Measurements from ENCODE around the gene ZBED4. TPM values are rescaled to one million over a fixed set of nuclear protein-coding genes. Genes with fewer than 3 reads are reported as not detected.

Gene ZBED4
- total RNA-seq, 1 donor from 2014 or later: 16.7 TPM

DNA sequence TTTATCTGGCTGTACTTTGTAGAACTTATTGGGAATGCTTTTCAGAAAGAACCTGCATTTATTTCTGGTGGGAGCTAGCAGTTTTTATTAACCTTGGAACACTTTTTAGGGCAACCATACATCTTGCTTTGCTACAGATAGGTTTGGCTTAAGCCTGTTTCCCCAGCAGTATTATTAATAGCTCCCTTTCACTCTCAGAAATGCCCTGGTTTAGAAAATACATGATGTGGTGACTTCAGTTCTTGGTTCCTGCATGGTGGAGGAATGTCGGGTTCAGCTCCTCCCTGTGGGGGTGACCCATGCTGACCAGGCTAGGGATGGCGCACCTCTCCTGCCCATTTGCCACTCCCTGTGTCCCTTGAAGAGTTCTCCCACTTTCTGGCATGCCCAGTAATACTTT lies 28.2 kb downstream of the ZBED4 start:
- DNase-seq: no peak

DNA sequence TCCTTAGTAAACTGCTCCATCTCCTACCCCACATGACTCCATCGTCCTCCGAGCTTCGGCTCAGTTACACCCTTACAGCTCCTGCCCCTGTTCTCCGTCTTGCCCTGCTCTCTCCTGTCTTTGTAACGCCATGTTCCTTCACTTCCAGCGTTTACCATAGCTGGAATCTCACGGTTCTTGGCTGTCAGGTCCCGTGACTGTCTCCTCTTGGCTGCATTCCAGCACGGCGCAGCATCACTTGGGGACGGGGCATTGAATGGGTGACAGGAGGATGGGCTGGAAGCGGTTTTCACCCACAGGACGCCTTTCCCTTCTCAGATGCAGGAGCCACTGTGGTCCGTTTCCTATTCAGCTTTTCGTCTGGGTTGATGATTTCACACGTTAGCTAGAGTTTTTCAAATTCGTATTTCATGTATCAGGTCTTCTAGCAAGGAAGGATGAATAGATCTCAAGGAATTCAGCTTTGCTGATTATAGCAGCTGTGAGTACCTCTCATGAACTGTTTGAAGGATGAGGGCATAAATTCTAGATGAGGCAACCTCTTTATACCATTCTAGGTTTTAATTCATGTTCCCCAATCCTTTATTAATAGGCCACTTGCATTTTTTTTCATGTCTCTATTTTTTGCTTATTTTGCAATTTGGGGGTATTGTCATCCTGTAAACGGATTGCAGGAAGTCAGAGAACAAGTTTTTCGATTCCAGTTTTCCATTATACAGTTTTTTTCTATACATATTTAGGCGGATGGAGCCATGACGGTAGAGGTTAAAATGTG lies 29.1 kb downstream of the ZBED4 start:
- DNase-seq: no peak

DNA sequence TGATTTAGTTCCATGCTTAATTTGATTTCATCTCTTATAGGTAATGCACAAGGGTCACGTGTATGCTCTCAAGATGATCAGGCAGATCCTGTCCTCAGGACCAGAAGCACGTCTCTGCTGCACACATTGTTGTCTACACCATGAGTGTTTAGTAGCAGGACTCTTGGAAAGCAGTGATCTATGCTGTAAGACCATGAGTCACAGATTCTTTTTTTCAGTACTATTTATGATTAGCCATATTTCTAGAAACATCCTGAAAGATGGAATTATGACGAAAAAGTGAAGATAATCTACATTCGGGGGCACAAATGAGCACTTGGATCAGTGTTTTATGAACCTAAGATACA lies 29.6 kb downstream of the ZBED4 start:
- DNase-seq: peak; percentile 23

DNA sequence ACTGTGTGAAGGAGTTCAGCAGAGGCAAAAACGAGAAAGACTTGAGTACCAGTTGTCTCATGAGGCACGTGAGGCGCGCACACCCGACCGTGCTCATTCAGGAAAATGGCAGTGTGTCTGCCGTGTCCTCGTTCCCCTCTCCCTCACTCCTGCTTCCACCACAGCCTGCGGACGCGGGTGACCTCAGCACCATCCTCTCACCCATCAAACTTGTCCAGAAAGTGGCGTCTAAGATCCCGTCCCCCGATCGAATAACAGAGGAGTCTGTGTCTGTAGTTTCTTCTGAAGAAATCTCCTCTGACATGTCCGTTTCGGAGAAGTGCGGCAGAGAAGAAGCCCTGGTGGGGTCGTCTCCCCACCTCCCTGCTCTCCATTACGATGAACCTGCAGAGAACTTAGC lies 30.4 kb downstream of the ZBED4 start:
- DNase-seq: no peak

DNA sequence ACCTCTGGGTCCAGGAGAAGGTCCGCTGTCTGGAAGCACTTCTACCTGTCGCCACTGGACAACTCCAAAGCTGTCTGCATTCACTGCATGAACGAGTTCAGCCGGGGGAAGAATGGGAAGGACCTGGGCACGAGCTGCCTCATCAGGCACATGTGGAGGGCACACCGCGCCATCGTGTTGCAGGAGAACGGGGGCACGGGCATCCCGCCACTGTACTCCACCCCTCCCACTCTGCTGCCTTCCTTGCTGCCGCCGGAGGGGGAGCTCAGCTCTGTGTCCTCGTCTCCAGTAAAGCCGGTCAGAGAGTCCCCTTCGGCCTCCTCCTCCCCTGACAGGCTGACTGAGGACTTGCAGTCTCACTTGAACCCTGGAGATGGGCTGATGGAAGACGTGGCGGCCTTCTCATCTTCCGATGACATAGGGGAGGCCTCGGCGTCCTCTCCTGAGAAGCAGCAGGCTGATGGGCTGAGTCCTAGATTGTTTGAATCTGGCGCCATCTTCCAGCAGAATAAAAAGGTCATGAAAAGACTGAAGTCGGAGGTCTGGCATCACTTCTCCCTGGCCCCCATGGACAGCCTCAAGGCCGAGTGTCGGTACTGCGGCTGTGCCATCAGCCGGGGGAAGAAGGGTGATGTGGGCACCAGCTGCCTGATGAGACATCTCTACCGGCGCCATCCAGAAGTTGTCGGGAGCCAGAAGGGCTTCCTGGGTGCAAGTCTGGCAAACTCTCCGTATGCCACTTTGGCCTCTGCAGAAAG lies 31.0 kb downstream of the ZBED4 start:
- no peak for DNase-seq

DNA sequence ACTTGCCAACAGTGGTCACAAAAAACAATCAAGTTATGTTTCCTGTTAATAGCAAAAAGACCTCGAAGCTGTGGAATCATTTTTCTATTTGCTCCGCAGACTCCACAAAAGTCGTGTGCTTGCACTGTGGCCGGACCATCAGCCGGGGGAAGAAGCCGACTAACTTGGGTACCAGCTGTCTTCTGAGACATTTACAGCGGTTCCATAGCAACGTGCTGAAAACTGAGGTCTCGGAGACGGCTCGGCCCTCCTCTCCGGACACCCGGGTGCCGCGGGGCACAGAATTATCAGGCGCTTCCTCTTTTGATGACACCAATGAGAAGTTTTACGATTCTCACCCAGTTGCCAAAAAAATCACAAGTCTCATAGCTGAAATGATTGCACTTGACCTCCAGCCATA lies 31.6 kb downstream of the ZBED4 start:
- DNase-seq: no peak

DNA sequence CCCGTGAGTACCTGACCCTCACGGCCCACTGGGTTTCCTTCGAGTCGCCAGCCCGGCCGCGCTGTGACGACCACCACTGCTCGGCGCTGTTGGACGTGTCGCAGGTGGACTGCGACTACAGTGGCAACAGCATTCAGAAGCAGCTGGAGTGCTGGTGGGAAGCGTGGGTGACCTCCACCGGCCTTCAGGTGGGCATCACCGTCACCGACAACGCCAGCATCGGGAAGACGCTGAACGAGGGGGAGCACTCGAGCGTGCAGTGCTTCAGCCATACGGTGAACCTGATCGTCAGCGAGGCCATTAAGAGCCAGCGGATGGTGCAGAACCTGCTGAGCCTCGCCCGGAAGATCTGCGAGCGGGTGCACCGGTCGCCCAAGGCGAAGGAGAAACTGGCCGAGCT lies 32.2 kb downstream of the ZBED4 start:
- DNase-seq: no peak

DNA sequence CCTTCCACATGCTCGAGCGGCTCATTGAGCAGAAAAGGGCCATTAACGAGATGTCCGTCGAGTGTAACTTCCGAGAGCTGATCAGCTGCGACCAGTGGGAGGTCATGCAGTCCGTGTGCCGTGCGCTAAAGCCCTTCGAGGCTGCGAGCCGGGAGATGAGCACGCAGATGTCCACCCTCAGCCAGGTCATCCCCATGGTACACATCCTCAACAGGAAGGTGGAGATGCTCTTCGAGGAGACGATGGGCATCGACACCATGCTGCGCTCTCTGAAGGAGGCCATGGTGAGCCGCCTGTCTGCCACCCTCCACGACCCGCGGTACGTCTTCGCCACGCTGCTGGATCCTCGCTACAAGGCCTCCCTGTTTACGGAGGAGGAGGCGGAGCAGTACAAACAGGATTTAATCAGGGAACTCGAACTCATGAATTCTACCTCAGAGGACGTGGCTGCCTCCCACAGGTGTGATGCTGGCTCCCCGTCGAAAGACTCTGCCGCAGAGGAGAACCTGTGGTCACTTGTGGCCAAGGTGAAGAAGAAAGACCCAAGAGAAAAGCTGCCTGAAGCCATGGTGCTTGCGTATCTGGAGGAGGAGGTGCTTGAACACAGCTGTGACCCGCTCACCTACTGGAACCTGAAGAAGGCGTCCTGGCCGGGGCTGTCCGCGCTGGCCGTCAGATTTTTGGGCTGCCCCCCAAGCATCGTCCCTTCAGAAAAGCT lies 32.9 kb downstream of the ZBED4 start:
- DNase-seq: no peak

DNA sequence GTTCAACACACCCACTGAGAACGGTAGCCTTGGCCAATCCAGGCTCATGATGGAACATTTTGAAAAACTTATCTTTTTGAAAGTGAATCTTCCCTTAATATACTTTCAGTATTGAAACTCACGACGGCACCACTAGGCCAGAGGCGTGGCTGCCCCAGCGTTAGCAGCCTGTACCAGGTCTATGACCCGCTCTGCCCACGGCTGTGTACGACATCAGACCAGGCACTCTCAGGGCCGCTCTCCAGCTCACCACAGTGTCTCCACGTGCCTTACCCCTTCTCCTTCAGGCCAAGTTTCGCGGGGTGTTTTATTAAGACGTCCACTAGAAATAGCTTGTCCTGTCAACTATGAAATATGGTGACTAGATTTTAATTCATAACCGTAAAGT lies 33.4 kb downstream of the ZBED4 start:
- DNase-seq: no peak

DNA sequence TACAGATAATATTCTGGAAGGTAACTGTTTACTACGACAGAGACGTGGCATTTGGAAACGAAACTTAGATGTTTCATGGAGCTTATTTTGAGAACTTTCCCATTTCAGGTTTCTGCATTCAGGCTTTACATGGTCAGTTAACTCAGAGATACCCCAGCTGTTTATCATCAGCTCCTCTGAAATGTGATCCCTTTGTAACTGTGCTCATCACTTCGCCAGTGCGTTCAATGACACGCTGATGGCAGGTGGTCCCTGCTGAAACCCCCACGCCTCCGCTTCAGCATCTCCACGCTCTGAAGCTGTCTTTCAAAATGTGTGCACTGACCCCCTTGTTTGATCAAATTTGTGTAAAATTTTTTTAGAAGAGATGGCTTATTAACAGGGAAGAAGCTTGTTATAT lies 34.1 kb downstream of the ZBED4 start:
- DNase-seq: no peak

DNA sequence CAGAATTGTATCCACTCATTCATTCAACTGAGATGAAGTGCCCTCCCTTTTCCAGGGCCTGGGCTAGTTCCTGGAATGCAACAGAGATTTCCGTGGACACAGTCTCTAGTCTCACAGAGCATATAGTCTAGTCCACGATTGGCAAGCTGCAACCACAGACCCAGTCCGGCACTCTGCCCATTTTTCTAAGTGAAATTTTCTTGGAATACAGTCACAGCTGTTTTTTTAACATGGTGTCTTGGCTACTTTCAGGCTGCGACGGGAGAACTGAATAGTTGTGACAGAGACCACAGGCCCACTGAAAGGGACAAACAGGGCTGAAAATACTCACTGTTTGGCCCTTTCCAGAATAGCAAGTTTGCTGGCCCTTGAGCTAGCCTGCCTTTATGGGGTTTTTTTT lies 35.4 kb downstream of the ZBED4 start:
- DNase-seq: no peak

DNA sequence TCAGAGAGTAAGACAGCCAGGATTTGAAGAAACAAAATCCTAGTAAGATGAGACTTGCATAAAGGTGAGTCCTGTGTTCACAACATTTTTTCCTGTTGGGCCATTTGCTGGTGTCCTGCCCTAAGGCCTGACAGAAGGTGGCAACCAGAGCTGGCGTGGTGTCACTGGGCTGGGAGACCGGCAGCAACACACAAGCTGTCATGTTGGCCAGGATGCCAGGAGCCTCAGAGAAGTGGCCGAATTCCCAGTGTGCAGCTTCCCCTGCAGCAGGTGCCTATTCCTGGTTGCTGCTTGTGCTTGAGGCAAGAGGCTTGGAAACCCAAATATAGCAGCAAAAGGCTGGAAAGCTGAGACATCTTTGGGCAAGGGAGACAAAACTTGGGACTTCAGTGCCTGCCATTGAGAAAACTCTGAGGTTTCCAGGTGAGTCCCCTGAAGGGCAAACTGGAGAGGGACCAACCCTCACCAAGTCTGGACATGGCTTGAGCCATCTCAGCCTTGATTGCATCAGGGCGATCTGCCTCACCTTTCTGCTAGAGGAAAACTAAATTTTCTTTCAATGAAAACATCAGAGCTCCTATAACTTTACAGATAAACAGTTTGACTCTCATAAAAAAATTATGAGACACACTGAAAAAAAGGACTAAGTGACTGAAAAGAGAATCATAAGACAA lies 38.7 kb downstream of the ZBED4 start:
- DNase-seq: no peak

DNA sequence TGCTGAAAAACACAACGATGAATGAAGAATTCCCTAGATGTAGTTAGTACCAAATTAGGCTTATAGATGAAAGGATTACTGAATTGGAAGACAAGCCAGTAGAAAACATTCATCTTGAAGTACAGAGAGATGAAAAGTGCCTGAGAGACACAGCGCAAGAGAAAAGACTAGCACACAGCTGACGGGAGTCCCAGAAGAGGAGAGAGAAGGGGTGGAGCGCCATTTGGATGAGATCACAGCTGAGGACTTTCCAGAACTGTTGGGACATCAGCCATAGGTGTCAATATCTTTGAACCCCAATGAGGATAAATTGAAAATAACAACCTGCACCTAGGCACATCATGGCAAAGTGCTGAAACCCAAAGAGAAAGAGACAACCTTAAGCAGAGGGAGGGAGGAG lies 39.4 kb downstream of the ZBED4 start:
- DNase-seq: no peak

DNA sequence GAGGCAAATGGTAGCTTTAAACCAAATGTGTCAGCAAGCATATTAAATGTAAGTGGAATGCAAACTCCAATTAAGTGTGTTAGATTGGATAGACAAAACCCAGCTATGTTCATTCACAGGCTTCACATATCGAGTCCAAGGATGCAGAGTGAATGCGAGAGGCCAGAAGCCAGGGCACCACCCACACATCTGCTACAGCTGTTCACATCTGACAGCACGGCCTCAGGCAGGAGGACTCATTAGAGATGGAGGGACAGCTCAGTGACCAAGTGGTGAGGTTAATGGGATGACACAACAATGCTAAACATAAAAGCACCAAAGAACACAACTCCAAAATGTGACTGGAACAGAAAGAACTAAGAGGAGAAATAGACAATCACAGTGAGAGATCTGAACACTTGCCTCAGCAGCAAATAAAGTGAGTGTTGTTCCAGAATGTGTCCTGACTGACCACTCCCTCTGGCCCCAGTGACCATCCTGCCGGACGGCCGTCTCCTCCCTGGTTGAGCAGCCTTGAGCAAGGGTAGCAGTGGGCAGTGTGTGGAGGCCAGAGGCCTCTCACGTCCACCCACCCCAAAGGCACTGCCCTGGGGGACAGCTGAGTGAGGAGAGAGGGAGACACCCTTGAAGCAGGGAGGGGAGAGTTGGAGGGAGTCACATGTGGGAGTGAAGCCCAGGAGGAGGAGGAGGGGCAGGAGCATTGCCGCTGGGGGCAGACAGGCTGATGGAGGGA lies 40.8 kb downstream of the ZBED4 start:
- no peak for DNase-seq

DNA sequence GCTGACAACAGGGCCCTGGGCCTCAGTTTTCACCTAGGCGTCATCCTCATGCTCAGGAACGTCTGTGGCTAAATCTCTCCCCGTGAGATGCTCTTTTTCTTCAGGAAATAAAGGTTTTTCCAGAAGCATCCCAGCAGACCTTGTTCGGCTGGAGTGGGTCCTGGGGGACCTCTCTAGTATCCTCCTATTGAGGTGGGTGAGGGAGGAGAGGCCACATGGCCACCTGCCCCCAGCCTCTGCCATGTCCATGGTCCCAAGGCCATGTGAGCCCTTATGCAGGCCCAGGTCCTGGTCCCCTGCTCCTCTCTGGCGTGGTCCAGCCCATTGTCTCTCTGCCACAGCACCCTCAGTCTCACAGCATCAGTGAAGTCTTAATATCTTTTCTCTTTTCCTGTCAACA lies 42.6 kb downstream of the ZBED4 start:
- no peak for DNase-seq

DNA sequence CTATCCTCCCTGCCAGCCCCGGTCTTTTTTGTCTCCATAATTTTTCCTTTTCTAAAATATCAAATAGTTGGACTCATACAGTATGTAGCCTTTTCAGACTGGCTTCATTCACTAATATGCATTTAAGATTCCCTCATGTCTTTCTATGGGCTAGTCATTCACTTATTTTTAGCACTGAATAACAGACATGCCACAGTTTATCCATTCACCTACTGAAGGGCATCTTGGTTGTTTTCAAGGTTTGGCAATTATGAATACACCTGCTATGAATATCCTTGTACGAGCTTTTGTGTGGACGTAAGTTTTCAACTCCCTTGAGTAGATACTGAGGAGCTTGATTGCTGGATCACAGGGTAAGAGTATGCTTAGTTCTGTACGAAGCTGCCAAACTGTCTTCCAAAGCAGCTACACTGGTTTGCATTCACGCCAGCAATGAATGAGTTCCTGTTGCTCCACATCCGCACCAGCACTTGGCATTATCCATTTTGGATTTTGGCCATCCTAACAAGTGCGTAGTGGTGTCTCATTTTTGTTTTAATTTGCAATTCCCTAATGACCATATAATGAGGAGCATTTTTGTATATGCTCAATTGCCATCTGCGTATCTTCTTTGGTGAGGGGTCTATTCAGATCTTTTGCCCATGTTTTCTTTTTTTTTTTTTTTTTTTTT lies 43.5 kb downstream of the ZBED4 start:
- DNase-seq: no peak

DNA sequence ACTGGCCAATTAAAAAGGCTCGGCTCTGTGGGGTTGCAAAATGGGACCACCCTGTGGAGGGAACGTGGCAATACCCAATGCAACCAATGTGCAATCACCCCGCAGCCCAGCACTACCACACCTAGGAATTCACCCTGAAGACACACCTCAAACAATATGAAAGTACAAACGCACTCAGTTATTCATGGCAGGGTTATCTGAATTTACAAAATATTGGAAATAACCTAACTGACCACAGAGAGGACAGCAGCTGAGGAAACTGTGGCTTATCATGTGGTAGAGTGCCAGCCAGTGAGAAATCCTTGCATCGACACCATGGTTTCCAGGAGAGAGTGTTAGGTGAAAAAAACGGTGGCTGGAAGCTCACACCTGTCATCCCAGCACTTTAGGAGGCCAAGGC lies 45.9 kb downstream of the ZBED4 start:
- no peak for DNase-seq

DNA sequence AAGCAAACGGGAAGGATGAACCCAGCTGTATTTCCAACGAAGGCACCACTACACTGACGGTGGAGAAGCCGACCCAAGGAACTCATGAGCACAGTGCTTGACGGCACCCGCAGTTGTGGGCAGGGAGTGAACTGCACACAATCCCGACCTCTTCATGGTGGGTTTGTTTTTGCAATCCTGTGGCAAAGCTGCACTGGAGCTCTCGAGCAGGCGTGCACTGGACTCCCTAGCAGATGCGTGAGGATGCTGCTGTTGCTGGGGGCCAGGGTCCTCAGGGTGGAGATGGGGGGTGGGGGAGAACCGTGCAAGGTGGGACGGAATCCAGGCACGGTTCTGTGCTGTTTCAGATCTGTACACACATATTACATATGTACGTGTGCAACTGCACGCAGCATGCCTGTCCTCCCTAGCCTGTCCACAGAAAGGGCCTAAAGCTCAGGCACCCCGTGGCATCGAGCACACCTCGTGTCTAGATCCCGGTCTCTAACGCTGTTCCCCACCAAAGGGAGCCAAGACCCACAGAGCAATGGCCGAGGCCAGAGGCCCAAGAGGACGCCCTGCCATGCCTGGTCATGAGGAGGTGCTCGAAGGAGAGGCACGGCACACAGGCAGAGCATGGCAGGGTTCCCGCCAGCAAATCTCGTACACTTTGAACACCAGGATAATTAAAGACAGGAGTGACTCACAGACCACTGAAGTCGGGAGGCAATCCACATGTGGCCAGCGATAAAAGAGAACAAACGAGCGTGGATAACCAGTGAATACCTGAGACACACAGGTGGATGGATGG lies 47.0 kb downstream of the ZBED4 start:
- no peak for DNase-seq

DNA sequence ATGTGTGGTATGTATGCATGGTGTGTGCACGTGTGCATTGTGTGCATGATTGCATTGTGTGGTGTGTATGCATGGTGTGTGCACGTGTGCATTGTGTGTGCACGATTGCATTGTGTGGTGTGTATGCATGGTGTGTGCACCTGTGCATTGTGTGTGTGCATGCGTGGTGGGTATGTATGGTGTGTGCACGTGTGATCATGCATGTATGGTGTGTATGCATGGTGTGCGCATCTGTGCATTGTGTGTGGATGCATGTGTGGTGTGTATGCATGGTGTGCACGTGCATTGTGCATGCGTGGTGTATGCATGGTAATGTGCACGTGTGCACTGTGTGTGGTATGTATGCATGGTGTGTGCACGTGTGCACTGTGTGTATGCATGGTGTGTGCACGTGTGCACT lies 47.8 kb downstream of the ZBED4 start:
- no peak for DNase-seq

DNA sequence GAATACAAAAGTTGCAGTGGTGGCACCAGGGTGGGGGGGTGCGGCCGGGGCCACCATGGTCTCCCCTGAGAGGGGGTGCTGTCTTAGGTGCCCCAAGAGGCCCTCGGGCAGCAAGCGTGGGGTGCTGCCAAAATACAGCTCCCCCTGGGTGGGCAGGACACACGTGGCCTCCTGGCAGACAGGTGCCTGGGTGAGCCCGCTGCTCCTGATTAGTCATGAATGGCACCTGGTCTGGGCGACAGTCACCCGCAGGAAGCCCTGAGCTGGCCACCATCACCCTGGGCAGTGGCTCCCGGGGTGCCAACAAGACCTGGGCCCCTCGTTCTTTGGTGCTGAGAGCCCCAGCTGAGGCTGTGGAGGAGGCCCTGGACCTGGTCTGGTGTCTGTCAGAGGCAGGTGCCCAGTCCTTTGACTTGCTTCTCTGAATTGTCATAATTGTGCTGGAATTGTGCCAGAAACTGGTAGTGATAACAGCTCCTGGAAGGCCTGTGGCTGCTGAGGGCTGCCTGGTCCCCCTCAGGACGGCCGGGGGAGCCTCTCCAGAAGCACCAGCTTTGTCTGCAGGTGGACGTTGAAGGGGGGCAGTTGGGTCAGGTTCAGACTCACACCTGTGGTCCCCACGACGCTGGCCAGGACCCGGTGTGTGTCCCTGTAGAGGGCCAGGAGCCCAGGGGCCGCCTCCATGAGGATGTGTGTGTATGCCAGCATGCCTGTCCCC lies 49.8 kb downstream of the ZBED4 start:
- DNase-seq: no peak

DNA sequence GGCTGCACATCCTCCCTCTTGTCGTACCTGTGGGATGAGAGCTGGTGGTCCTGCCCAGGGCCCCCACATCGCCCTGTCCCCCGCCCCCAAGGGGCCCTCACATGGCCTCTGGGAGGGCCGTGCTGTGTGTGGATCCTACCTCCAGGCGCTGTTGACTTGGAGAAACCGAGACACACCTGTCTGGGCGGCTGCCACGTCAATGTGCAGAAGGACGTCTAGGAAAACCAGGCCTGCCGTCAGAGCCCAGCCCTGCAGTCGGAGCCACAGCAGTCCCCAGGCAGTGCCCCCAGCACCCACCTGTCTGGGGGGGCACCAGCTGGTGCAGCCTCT lies 50.4 kb downstream of the ZBED4 start:
- DNase-seq: no peak

Measured in dermis blood vessel endothelial cell (primary cell).